OCI-LY1 (cell line): ENCODE data around the gene KRTCAP2.

Experiments
- CTCF ChIP-seq: fragments of 200-600 bp; sonication (generic), shearing (Covaris generic); IDR thresholded peaks from 2 replicates; pipeline ENCODE4 v1.5.1; 2017; ENCODE audit warnings: mild to moderate bottlenecking, antibody characterized with exemption, low read length, moderate library complexity, mixed read lengths
- EZH2 ChIP-seq: fragments of 200-600 bp; sonication (generic), shearing (Covaris generic); IDR thresholded peaks from 2 replicates; pipeline ENCODE4 v1.8.0; 2017; ENCODE audit warnings: borderline replicate concordance, mixed run types, mild to moderate bottlenecking, antibody characterized with exemption, low read length, moderate library complexity, mixed read lengths

GRCh38 chr1:155207806-155208540, 34.9 kb upstream of the KRTCAP2 start, which contains the start of gene THBS3:
- TF ChIP-seq CTCF (no peak), EZH2 (no peak)
